DMS 273 (cell line): ENCODE data around the gene MUC22.
"Not testable (repeated sequence)": the region's sequence is repeated elsewhere in the genome, so short reads cannot be mapped to it uniquely, and the experiment has no call there.

Source experiments
- DNase-seq: peaks from one replicate; lab custom pipeline; 2025; ENCODE audit not compliant: unreplicated experiment; lab: John Stamatoyannopoulos, UW

MUC22 gene

DNA sequence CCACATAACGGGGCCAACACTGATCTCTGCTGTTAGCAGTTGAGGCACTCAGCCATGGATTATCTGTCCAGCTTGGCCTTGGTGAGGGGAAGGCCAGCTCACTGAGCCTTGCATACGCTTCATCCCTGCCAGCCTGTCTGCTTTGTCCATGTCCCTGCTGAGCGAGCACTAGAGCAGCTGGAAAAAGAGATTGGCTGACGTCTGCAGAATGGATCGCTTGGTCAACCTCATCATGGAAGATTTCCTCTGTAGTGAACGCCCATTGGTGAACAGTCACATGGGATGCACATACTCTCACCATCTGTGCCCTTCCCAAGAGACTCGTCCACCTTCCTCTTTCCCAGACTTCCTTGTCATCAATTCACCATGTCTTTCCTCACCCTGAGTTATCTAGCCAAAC is 26.9 kb downstream of the MUC22 start:
- DNase-seq: no peak

DNA sequence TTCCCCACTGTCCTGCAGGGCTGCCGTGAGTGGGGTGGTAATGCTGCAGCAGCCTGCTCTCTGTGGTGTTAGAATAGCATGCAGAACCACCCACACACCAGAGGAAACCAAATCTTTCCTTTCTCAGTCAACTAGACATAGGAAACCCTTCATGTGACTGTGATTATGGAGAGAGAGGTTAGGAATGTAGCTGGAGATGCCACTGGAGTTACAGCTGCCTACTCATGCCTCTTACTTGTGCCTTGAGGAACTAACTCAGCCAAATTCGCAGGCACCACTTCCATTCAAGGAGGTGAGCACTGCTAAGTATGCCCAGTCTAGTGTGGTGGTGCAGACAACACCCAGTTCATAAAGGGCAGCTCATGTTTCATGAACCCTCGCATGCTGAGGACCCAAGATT is 27.4 kb downstream of the MUC22 start:
- DNase-seq: no peak

GRCh38 chr6:31038559-31038958 is 28.3 kb downstream of the MUC22 start:
- DNase-seq: no peak

DNA sequence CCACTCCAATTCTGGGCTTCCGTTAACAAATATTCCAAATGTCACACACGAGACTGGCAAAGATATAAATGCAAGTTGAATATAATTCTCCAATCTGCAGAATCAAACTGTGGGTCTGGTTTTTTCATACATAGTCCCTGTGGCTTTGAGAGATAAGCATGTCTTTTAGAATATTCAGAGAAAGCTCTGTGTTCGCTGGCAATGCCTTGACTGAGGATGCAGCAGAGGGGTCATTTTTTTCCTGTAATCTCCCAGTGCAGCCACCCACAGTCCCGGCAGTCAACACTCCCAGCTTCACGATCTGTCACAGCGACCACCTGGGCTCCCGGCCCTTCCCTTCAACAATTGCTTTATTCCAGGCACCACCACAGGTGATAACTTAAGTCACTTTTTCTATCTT is 30.5 kb downstream of the MUC22 start:
- DNase-seq: no peak

DNA sequence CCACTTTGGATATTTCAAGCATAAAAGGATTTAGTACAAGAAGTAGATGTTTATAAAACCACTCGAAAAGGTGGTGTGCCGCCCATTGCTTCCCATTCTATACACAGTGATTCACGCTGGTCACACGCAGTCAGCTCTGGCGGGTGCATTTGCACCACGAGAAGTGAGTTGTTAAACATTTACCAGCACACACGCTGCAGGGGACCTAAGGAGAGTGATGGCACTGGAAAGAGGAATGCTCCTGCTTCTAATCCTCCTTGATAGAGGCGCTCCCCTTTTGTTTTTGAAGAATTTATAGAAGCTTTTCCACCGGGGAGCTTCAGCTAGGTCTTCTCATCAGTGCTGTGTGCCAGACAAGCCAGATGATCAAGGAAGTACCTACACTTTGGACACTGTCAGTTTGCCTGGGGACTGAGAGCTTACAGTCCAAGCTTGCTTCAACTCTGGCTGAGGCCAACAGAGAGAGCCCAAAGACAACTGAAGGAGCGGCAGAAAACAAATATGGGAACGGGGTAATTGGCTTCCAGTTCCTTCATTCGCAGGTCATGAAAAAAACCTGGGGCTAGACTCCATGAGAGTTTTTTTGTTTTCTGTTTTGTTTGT is 31.2 kb downstream of the MUC22 start:
- no peak for DNase-seq

GRCh38 chr6:31042806-31043205 is 32.5 kb downstream of the MUC22 start:
- DNase-seq: peak; percentile 72

- DNase-seq: no peak
Observed at GRCh38 chr6:31048099-31048498, 37.8 kb downstream of the MUC22 start.

GRCh38 chr6:31049518-31049917 is 39.2 kb downstream of the MUC22 start:
- DNase-seq: no peak

DNA sequence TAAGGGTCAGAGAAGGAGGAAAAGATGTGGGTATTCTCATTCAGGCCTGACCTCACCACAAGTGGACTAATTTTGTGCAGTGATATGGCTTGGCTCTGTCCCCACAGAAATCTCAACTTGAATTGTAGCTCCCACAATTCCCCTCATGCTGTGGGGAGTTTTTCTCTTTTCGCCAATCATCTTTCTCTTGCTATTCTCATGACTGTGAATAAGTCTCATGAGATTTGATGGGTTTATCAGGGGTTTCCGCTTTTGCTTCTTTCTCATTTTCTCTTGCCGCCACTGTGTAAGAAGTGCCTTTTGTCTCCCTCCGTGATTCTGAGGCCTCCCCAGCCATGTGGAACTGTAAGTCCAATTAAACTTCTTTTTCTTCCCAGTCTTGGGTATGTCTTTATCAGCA is 42.9 kb downstream of the MUC22 start:
- not testable (repeated sequence) for DNase-seq

DNA sequence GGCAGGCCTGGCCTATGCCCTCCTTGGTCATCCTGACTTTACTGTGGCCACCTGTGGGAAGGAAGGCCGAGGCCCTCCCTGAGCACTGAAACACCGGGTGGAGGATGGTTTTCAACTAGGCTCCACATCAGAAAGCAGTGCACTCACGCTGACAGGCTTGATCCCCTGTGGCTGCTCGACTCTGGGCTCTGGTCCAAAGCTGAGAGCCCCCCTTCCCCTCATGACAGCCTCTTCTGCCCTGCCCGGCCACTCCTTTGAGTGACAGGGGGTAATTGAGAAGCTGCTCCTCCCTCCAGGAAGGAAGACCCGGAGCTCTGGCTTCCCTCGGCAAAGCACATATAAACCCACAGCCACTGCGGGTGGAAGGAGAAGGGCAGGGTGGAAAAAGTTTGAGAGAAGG is 43.6 kb downstream of the MUC22 start:
- DNase-seq: no peak

- no peak for DNase-seq
Observed at GRCh38 chr6:31055441-31055840, 45.2 kb downstream of the MUC22 start.

GRCh38 chr6:31057426-31058003 is 47.2 kb downstream of the MUC22 start:
- peak; percentile 40 for DNase-seq

- DNase-seq: peak; percentile 64
Observed at GRCh38 chr6:31058128-31058894, 48.0 kb downstream of the MUC22 start.

- no peak for DNase-seq
Observed at GRCh38 chr6:31060145-31060544, 49.9 kb downstream of the MUC22 start.

DNA sequence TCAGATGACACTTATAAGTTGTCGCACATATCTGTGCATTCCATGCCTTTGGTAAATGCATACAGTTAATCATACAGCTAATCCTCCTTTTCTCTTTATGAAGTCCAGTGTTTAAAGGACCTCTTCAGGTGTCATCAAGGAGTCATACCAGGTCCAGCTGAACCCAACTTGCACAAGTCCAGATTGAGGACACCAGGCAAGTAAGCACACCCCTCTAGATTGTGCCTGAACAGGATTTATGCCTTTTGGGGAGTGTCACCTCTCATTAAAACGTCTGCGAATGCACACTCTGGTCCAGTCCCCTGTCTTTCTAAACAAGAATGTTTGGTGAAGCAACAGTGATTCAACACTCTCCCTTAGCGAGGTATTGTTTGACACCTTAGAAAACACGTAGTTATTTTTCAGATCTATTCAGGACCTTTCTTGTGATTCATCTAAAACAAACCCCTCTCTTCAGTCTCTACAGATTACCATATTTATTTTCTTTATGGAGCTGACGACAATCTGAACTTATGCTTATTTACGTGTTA is 53.7 kb downstream of the MUC22 start:
- no peak for DNase-seq

DNA sequence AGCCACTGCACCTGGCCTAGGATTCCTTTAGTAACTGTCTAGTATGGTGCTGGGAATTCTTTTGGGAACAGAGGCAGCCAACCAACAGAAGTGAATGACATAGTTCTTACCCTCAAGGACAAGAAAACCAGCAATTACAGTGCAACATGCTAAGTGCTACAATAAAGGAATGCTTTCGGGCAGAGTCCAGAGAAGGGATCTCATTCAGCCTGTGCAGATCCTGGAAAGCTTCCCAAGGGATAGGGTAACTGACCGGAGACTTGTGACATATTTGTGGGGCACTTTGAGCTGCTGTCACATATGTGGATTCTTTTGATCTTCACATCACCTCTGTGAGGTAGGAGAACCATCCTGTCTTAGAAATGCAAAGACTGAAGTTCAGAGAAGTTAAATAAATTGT is 55.3 kb downstream of the MUC22 start:
- no peak for DNase-seq

GRCh38 chr6:31067028-31067427 is 56.8 kb downstream of the MUC22 start:
- DNase-seq: not testable (repeated sequence)

GRCh38 chr6:31067891-31068668 is 57.8 kb downstream of the MUC22 start:
- not testable (repeated sequence) for DNase-seq

DNA sequence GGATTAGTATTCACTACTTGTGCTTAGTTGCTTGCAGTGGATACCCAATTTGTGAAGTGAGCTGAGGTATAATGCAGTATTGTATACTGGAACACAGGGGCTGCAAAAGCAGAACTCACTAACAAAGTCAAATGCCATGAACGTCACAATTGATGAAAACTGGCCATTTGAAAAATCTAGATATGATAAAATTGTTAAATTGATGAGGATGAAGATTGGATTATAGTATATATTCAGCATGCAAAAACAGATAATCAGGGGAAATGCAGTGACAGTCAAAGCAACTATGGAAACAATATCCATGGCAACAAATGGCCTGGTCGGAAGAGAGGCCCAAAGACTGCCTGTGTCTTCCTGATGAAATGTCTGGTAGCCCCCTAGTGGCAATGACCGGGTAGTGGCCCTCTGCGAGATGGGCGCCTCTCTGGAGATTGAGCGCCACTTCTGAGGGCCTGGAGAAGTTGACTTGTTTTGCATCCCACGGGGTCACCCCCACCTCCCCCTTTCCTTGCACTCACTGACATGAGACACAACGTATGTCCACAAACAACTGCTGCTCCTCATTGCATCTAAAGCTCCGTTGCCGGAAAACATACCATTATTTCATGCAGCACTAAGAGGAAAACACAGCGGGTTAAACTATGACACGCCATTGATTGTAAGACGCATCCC is 58.5 kb downstream of the MUC22 start:
- DNase-seq: peak; percentile 70

- DNase-seq: peak; percentile 42
Observed at GRCh38 chr6:31070711-31071197, 60.5 kb downstream of the MUC22 start.

DNA sequence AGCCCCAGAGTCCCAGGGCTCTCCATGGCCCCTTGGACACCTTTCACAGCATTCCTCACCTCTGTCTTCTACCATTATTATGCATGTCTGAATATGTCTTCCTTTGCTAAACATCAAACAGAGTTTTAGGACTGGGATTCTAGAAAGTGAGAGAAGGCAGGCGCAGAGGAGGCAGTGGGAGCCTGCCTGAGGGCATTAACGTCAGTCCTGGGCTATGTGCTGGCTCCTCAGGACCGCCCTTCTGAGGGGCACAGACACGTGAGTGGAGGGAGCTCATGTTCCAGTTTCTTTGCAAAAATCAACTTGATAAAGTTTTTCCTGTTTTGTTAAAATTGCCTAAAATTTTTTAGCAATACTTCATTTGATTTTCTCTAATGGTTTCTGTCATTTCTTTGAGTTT is 64.1 kb downstream of the MUC22 start:
- no peak for DNase-seq
